Measurements from ENCODE around the gene CDH24. TPM values are rescaled to one million over a fixed set of nuclear protein-coding genes. Genes with fewer than 3 reads are reported as not detected.
A peak's percentile ranks its signal among the peaks of the same experiment; 100 is the strongest.

Gene CDH24
- total and polyA plus RNA-seq, 2 of the 13 experiments (the other 11 are each of a cell fraction or from before 2014, with no cell fraction given) = 0.69 to 0.99 TPM

- TF ChIP-seq RERE (CRISPR knock-in tag; IDR thresholded peaks at IDR 0.05; ENCODE audit: low read depth) (peak; percentile 45), WIZ (CRISPR knock-in tag; IDR thresholded peaks at IDR 0.05) (peak; percentile 96), ZNF747 (CRISPR knock-in tag; IDR thresholded peaks at IDR 0.05; ENCODE audit: borderline replicate concordance) (peak; percentile 65; the same call in 1 of the 2 replicates), HMGXB3 (CRISPR knock-in tag; IDR thresholded peaks at IDR 0.05; ENCODE audit: borderline replicate concordance) (peak; percentile 95), ELF1 (CRISPR knock-in tag; IDR thresholded peaks at IDR 0.05) (peak; percentile 89), ZNF674 (CRISPR knock-in tag; IDR thresholded peaks at IDR 0.05; ENCODE audit: low read depth) (no peak)
- TF ChIP-seq, protein P1, sequence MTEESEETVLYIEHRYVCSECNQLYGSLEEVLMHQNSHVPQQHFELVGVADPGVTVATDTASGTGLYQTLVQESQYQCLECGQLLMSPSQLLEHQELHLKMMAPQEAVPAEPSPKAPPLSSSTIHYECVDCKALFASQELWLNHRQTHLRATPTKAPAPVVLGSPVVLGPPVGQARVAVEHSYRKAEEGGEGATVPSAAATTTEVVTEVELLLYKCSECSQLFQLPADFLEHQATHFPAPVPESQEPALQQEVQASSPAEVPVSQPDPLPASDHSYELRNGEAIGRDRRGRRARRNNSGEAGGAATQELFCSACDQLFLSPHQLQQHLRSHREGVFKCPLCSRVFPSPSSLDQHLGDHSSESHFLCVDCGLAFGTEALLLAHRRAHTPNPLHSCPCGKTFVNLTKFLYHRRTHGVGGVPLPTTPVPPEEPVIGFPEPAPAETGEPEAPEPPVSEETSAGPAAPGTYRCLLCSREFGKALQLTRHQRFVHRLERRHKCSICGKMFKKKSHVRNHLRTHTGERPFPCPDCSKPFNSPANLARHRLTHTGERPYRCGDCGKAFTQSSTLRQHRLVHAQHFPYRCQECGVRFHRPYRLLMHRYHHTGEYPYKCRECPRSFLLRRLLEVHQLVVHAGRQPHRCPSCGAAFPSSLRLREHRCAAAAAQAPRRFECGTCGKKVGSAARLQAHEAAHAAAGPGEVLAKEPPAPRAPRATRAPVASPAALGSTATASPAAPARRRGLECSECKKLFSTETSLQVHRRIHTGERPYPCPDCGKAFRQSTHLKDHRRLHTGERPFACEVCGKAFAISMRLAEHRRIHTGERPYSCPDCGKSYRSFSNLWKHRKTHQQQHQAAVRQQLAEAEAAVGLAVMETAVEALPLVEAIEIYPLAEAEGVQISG (CRISPR knock-in tag; IDR thresholded peaks at IDR 0.05) = peak; percentile 96
- TF ChIP-seq, protein P2, sequence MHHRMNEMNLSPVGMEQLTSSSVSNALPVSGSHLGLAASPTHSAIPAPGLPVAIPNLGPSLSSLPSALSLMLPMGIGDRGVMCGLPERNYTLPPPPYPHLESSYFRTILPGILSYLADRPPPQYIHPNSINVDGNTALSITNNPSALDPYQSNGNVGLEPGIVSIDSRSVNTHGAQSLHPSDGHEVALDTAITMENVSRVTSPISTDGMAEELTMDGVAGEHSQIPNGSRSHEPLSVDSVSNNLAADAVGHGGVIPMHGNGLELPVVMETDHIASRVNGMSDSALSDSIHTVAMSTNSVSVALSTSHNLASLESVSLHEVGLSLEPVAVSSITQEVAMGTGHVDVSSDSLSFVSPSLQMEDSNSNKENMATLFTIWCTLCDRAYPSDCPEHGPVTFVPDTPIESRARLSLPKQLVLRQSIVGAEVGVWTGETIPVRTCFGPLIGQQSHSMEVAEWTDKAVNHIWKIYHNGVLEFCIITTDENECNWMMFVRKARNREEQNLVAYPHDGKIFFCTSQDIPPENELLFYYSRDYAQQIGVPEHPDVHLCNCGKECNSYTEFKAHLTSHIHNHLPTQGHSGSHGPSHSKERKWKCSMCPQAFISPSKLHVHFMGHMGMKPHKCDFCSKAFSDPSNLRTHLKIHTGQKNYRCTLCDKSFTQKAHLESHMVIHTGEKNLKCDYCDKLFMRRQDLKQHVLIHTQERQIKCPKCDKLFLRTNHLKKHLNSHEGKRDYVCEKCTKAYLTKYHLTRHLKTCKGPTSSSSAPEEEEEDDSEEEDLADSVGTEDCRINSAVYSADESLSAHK (CRISPR knock-in tag; IDR thresholded peaks at IDR 0.05; ENCODE audit: borderline replicate concordance) = no peak; the same call in 1 of the 2 replicates
These were observed 22.6 kb downstream of the CDH24 start, which contains the start of gene PSMB5 (continued) for GRCh38 chr14:23034498-23035302.
